CD4-positive, alpha-beta memory T cell (primary cell): ENCODE measurements around the gene KIF3C. TPM values are rescaled to one million over a fixed set of nuclear protein-coding genes. Genes with fewer than 3 reads are reported as not detected.
A peak's percentile ranks its signal among the peaks of the same experiment; 100 is the strongest.

Experiments
- CTCF ChIA-PET: fragments of 350-600 bp; sonication (Branson Sonifier 250); formaldehyde crosslinking; loops from one replicate; lab custom pipeline; 2021; ENCODE audit warnings: inconsistent platforms; ENCODE audit not compliant: partially characterized antibody; lab: Charles Lee
- POLR2A ChIA-PET: fragments of 350-600 bp; sonication (Branson Sonifier 250); formaldehyde crosslinking; loops from one replicate; lab custom pipeline; 2021; ENCODE audit not compliant: partially characterized antibody; lab: Charles Lee
- DNase-seq, 5 donors: peaks; one replicate each; pipeline versions ENCODE4 v3.0.0 to v3.0.0-alpha.2; 2020 to 2022; ENCODE audit warnings: mixed read lengths in 1 of 5
- H3K27ac ChIP-seq: one replicate; pipeline ENCODE4 v1.7.0; 2013; ENCODE audit warnings: low read depth, low read length
- H3K27me3 ChIP-seq: 2 replicates; pipeline ENCODE4 v1.7.0; 2013; ENCODE audit warnings: mild to moderate bottlenecking, low read length, moderate library complexity; ENCODE audit not compliant: insufficient read depth
- H3K36me3 ChIP-seq: 2 replicates; pipeline ENCODE4 v1.7.0; 2013; ENCODE audit warnings: mild to moderate bottlenecking, low read length, moderate library complexity; ENCODE audit not compliant: insufficient read depth
- H3K4me1 ChIP-seq: 2 replicates; pipeline ENCODE4 v1.7.0; 2013; ENCODE audit warnings: mild to moderate bottlenecking, low read length, moderate library complexity; ENCODE audit not compliant: insufficient read depth
- H3K4me3 ChIP-seq, 2 donors: one replicate each; pipeline ENCODE4 v1.7.0; 2013; ENCODE audit warnings: low read length in 2 of 2, mild to moderate bottlenecking in 1 of 2
- H3K9me3 ChIP-seq, 2 donors: one replicate each; pipeline ENCODE4 v1.7.0; 2013; ENCODE audit warnings: low read length in 2 of 2, control low read depth in 1 of 2; ENCODE audit not compliant: control insufficient read depth in 1 of 2
- H3K27ac Mint-ChIP-seq, 7 donors: one replicate each; pipeline ENCODE4 v1.8.0; 2020 to 2021; ENCODE audit warnings: mixed read lengths in 7 of 7, mild to moderate bottlenecking in 6 of 7, inconsistent platforms in 3 of 7, moderate library complexity in 3 of 7
- H3K27me3 Mint-ChIP-seq, 2 donors: one replicate each; pipeline ENCODE4 v1.8.0; 2020 to 2021; ENCODE audit warnings: mixed read lengths in 2 of 2
- H3K36me3 Mint-ChIP-seq, 2 donors: one replicate each; pipeline ENCODE4 v1.8.0; 2020 to 2021; ENCODE audit warnings: mixed read lengths in 2 of 2, inconsistent platforms in 1 of 2, mild to moderate bottlenecking in 1 of 2
- H3K4me1 Mint-ChIP-seq, 4 donors: one replicate each; pipeline ENCODE4 v1.8.0; 2020 to 2021; ENCODE audit warnings: mixed read lengths in 4 of 4, mild to moderate bottlenecking in 1 of 4
- H3K4me3 Mint-ChIP-seq, 8 donors: one replicate each; pipeline ENCODE4 v1.8.0; 2020 to 2021; ENCODE audit warnings: mixed read lengths in 8 of 8, mild to moderate bottlenecking in 7 of 8, moderate library complexity in 6 of 8, inconsistent platforms in 3 of 8
- H3K9me3 Mint-ChIP-seq, 8 donors: one replicate each; pipeline ENCODE4 v1.8.0; 2020 to 2021; ENCODE audit warnings: mixed read lengths in 8 of 8, mild to moderate bottlenecking in 5 of 8, inconsistent platforms in 3 of 8, moderate library complexity in 1 of 8
- intact Hi-C: fragments of 100-400 bp; cut with micrococcal nuclease; formaldehyde crosslinking; loops from one replicate; pipeline ENCODE4 v1.15.1; 2023
- polyA plus RNA-seq, 2 donors: library from polyadenylated mRNA; unstranded; fragments of 300-500 nt; fragmentation: Illumina TruSeq; gene quantifications; one replicate each; pipeline ENCODE4 v1.2.3, GENCODE V29; 2021
- total RNA-seq, 2 experiments: library from RNA; stranded (reverse); gene quantifications; one replicate each; pipeline ENCODE4 v1.2.3, GENCODE V29; 2021

Gene KIF3C
- total and polyA plus RNA-seq, 4 experiments from 2014 or later: 0.46 to 5.1 (median 3.4) TPM

GRCh38 chr2:25979001-25979400 lies 3.3 kb downstream of the KIF3C start:
- H3K4me3 ChIP-seq: no peak overlapping the region
- intact Hi-C loops: no loop called here
- H3K9me3 Mint-ChIP-seq: no peaks in the 10 kb centered on the region
- H3K4me1 ChIP-seq: peaks cover 11% of the 10 kb centered on the region
- no peaks in the 10 kb centered on the region for H3K36me3 ChIP-seq
- no peak overlapping the region for H3K4me3 Mint-ChIP-seq
- no peaks in the 10 kb centered on the region for H3K27me3 Mint-ChIP-seq
- DNase-seq: no peak
- ChIA-PET CTCF (interaction anchor here (1.7 kb wide), 1 partner anchor 12 kb away, joined by 6 read pairs; no protein-coding TSS in a partner anchor), POLR2A (no interaction called here)
- peaks cover 8 to 20% (median 12%) of the 10 kb centered on the region in 4 donors for H3K4me1 Mint-ChIP-seq
- no peak overlapping the region for H3K27ac ChIP-seq
- H3K36me3 Mint-ChIP-seq: no peaks in the 10 kb centered on the region
- no peaks in the 10 kb centered on the region for H3K27me3 ChIP-seq
- no peak overlapping the region for H3K27ac Mint-ChIP-seq
- no peaks in the 10 kb centered on the region for H3K9me3 ChIP-seq

- H3K9me3 Mint-ChIP-seq: no peaks in the 10 kb centered on the region
- H3K4me3 Mint-ChIP-seq: no peak overlapping the region
- no peaks in the 10 kb centered on the region for H3K27me3 Mint-ChIP-seq
- ChIA-PET CTCF (interaction anchor here (0.8 kb wide), 1 partner anchor 27 kb away, joined by 4 read pairs; no protein-coding TSS in a partner anchor), POLR2A (no interaction called here)
- H3K4me1 ChIP-seq: peaks cover 9% of the 10 kb centered on the region
- H3K9me3 ChIP-seq: no peaks in the 10 kb centered on the region
- H3K4me1 Mint-ChIP-seq: peaks cover 5 to 13% (median 9%) of the 10 kb centered on the region in 4 donors
- no peak overlapping the region for H3K4me3 ChIP-seq
- no peaks in the 10 kb centered on the region for H3K36me3 Mint-ChIP-seq
- H3K27ac ChIP-seq: no peak overlapping the region
- no peaks in the 10 kb centered on the region for H3K36me3 ChIP-seq
- DNase-seq: no peak
- intact Hi-C loops: no loop called here
- H3K27ac Mint-ChIP-seq: no peak overlapping the region
- H3K27me3 ChIP-seq: no peaks in the 10 kb centered on the region
Measured at GRCh38 chr2:25977768-25978167, 4.5 kb downstream of the KIF3C start.

GRCh38 chr2:25976983-25977741 lies 5.1 kb downstream of the KIF3C start:
- Histone ChIP-seq H3K27me3 (no peaks in the 10 kb centered on the region), H3K9me3 (no peaks in the 10 kb centered on the region), H3K36me3 (no peaks in the 10 kb centered on the region), H3K4me1 (peaks cover 7% of the 10 kb centered on the region), H3K4me3 (no peak overlapping the region), H3K27ac (no peak overlapping the region)
- Mint-ChIP-seq H3K36me3 (no peaks in the 10 kb centered on the region), H3K27ac (peak overlapping the region in 2 of 7 donors; percentile 44 to 55), H3K4me3 (peak overlapping the region in 1 of 8 donors; percentile 25), H3K9me3 (no peaks in the 10 kb centered on the region), H3K4me1 (peaks cover 5 to 13% (median 9%) of the 10 kb centered on the region in 4 donors), H3K27me3 (no peaks in the 10 kb centered on the region)
- ChIA-PET POLR2A (no interaction called here), CTCF (interaction anchor here (0.8 to 1.3 kb wide), 2 partner anchors 14 to 26 kb away, joined by 3 to 4 read pairs; no protein-coding TSS in a partner anchor)
- no peak for DNase-seq
- intact Hi-C loops: no loop called here

GRCh38 chr2:25972049-25972823 lies 10.1 kb downstream of the KIF3C start:
- ChIA-PET CTCF (interaction anchor here (0.7 to 1.2 kb wide), 3 partner anchors 11 to 1895 kb away, joined by 3 to 6 read pairs (median 3); no protein-coding TSS in a partner anchor), POLR2A (interaction anchor here (0.8 kb wide), 1 partner anchor 12 kb away, joined by 3 read pairs; no protein-coding TSS in a partner anchor)
- Mint-ChIP-seq H3K36me3 (peaks cover 0 to 7% of the 10 kb centered on the region in 2 donors), H3K27ac (peak overlapping the region in 1 of 7 donors; percentile 10), H3K27me3 (no peaks in the 10 kb centered on the region), H3K4me1 (peaks cover 0 to 6% (median 2%) of the 10 kb centered on the region in 4 donors), H3K9me3 (no peaks in the 10 kb centered on the region), H3K4me3 (no peak overlapping the region)
- H3K27ac ChIP-seq: no peak overlapping the region
- H3K36me3 ChIP-seq: no peaks in the 10 kb centered on the region
- H3K27me3 ChIP-seq: no peaks in the 10 kb centered on the region
- no peaks in the 10 kb centered on the region for H3K9me3 ChIP-seq
- H3K4me3 ChIP-seq: no peak overlapping the region
- intact Hi-C loops: no loop called here
- peak in 1 of 5 donors; percentile 20 for DNase-seq
- H3K4me1 ChIP-seq: no peaks in the 10 kb centered on the region

- ChIA-PET POLR2A (no interaction called here), CTCF (interaction anchor here (0.7 to 1.6 kb wide), 3 partner anchors 21 to 173 kb away, joined by 3 to 5 read pairs (median 3); no protein-coding TSS in a partner anchor)
- H3K27me3 Mint-ChIP-seq: no peaks in the 10 kb centered on the region
- no peaks in the 10 kb centered on the region for H3K9me3 ChIP-seq
- H3K27me3 ChIP-seq: no peaks in the 10 kb centered on the region
- H3K4me3 ChIP-seq: no peak overlapping the region
- H3K36me3 ChIP-seq: no peaks in the 10 kb centered on the region
- H3K27ac ChIP-seq: no peak overlapping the region
- H3K4me3 Mint-ChIP-seq: no peak overlapping the region
- no peaks in the 10 kb centered on the region for H3K4me1 Mint-ChIP-seq
- H3K4me1 ChIP-seq: no peaks in the 10 kb centered on the region
- H3K27ac Mint-ChIP-seq: no peak overlapping the region
- no peak for DNase-seq
- H3K36me3 Mint-ChIP-seq: peaks cover 0 to 7% of the 10 kb centered on the region in 2 donors
- intact Hi-C loops: no loop called here
- no peaks in the 10 kb centered on the region for H3K9me3 Mint-ChIP-seq
Measured at GRCh38 chr2:25971596-25971995, 10.7 kb downstream of the KIF3C start.

GRCh38 chr2:25966531-25967270 lies 15.6 kb downstream of the KIF3C start:
- no peaks in the 10 kb centered on the region for H3K27me3 Mint-ChIP-seq
- CTCF ChIA-PET: interaction anchor here (1.2 kb wide), 1 partner anchor 14 kb away, joined by 3 read pairs; no protein-coding TSS in a partner anchor
- no peak overlapping the region for H3K27ac ChIP-seq
- H3K9me3 ChIP-seq: no peaks in the 10 kb centered on the region
- H3K36me3 ChIP-seq: no peaks in the 10 kb centered on the region
- no peaks in the 10 kb centered on the region for H3K4me1 ChIP-seq
- H3K4me1 Mint-ChIP-seq: peaks cover 0 to 3% (median under 1%) of the 10 kb centered on the region in 4 donors
- POLR2A ChIA-PET: no interaction called here
- H3K4me3 ChIP-seq: no peak overlapping the region
- no peak overlapping the region for H3K4me3 Mint-ChIP-seq
- DNase-seq: no peak
- H3K36me3 Mint-ChIP-seq: peaks cover 0 to 7% of the 10 kb centered on the region in 2 donors
- intact Hi-C loops: no loop called here
- no peaks in the 10 kb centered on the region for H3K27me3 ChIP-seq
- no peak overlapping the region for H3K27ac Mint-ChIP-seq
- H3K9me3 Mint-ChIP-seq: no peaks in the 10 kb centered on the region
